PC-3 (cell line): Measurements from ENCODE around the gene GJD3. TPM values are rescaled to one million over a fixed set of nuclear protein-coding genes. Genes with fewer than 3 reads are reported as not detected.

Source experiments
- ATAC-seq: fragments of 200-7000 bp; cut with Tn5 transposase; 2 replicates; pipeline ENCODE4 v1.9.1; 2020; ENCODE audit warnings: mild to moderate bottlenecking, moderate library complexity
- BruUV-seq: library from RNA; stranded (reverse); fragments of 400-500 nt; replicated peaks from 2 replicates; lab custom pipeline; 2021; lab: Mats Ljungman, UMichigan
- CTCF ChIA-PET: fragments of 300-600 bp; sonication (Branson Sonifier 250); formaldehyde crosslinking; loops from one replicate; lab custom pipeline; 2022; ENCODE audit warnings: antibody characterized with exemption; lab: Charles Lee
- POLR2A ChIA-PET: fragments of 300-600 bp; sonication (Branson Sonifier 250); formaldehyde crosslinking; loops from one replicate; lab custom pipeline; 2022; ENCODE audit warnings: antibody characterized with exemption; ENCODE audit not compliant: unreplicated experiment; lab: Charles Lee
- DNase-seq: peaks from one replicate; pipeline ENCODE4 v3.0.0-alpha.2; 2015
- H2AFZ ChIP-seq: fragments of 300-600 bp; sonication (generic); 2 replicates; pipeline ENCODE4 v1.6.0; 2016; ENCODE audit warnings: antibody characterized with exemption, low read length
- H3F3A ChIP-seq: fragments of 300-600 bp; sonication (generic); one replicate; pipeline ENCODE4 v1.6.0; 2017; ENCODE audit warnings: antibody characterized with exemption, low read length, control low read depth, mild to moderate bottlenecking; ENCODE audit not compliant: unreplicated experiment
- H3K27ac ChIP-seq: fragments of 300-600 bp; sonication (generic); 2 replicates; pipeline ENCODE4 v1.5.1; 2016; ENCODE audit warnings: mild to moderate bottlenecking, low read length
- H3K27me3 ChIP-seq: fragments of 300-600 bp; sonication (generic); 2 replicates; pipeline ENCODE4 v1.6.1; 2016; ENCODE audit warnings: low read length, mixed read lengths
- H3K36me3 ChIP-seq: fragments of 300-600 bp; sonication (generic); 2 replicates; pipeline ENCODE4 v1.6.1; 2016; ENCODE audit warnings: low read depth, mixed run types, low read length, mixed read lengths
- H3K4me1 ChIP-seq: fragments of 300-600 bp; sonication (generic); 2 replicates; pipeline ENCODE4 v1.5.1; 2016; ENCODE audit warnings: low read length; ENCODE audit not compliant: insufficient read depth
- H3K4me2 ChIP-seq: fragments of 300-600 bp; sonication (generic); 2 replicates; pipeline ENCODE4 v1.6.0; 2016; ENCODE audit warnings: low read length
- H3K4me3 ChIP-seq: fragments of 300-600 bp; sonication (generic); 2 replicates; pipeline ENCODE4 v1.5.1; 2016; ENCODE audit warnings: mild to moderate bottlenecking, low read length, mixed read lengths
- H3K79me2 ChIP-seq: fragments of 300-600 bp; sonication (generic); 2 replicates; pipeline ENCODE4 v1.6.1; 2017; ENCODE audit warnings: low read length, mixed read lengths
- H3K9ac ChIP-seq: fragments of 300-600 bp; sonication (generic); 2 replicates; pipeline ENCODE4 v1.6.0; 2016; ENCODE audit warnings: mild to moderate bottlenecking, low read length
- H3K9me2 ChIP-seq: fragments of 300-600 bp; sonication (generic); replicated peaks from 2 replicates; pipeline ENCODE4 v1.6.1; 2016; ENCODE audit warnings: mixed run types, low read length, mixed read lengths
- H3K9me3 ChIP-seq: fragments of 300-600 bp; sonication (generic); 2 replicates; pipeline ENCODE4 v1.6.1; 2016; ENCODE audit warnings: low read length, mixed read lengths
- H4K20me1 ChIP-seq: fragments of 300-600 bp; sonication (generic); 2 replicates; pipeline ENCODE4 v1.6.1; 2016; ENCODE audit warnings: low read length, mixed read lengths
- EZH2 ChIP-seq: fragments of 300-600 bp; sonication (generic); IDR thresholded peaks from one replicate; pipeline ENCODE4 v1.6.1; 2017; ENCODE audit warnings: antibody characterized with exemption, mild to moderate bottlenecking, low read length; ENCODE audit not compliant: unreplicated experiment
- EZH2phosphoT487 ChIP-seq: fragments of 300-600 bp; sonication (generic); IDR thresholded peaks from 2 replicates; pipeline ENCODE4 v1.6.1; 2018; ENCODE audit warnings: mild to moderate bottlenecking, antibody characterized with exemption, low read length, borderline replicate concordance
- intact Hi-C: fragments of 100-400 bp; cut with micrococcal nuclease; formaldehyde crosslinking; loops from 2 replicates; pipeline ENCODE4 v1.9.0; 2023
- total RNA-seq: library from RNA; depleted of rRNA; stranded (reverse); fragments of >200 nt; gene quantifications from 2 replicates; pipeline ENCODE4 v1.2.3, GENCODE V29; 2014
- TF ChIP-seq, protein P1 (sequence below): fragments of 300-600 bp; sonication (generic); conservative IDR thresholded peaks from 2 replicates; pipeline ENCODE4 v1.5.1; 2017; ENCODE audit warnings: antibody characterized with exemption, low read depth, mild to moderate bottlenecking, low read length

The GJD3 gene
- total RNA-seq, 1 experiment from 2014 or later, result not detected

DNA sequence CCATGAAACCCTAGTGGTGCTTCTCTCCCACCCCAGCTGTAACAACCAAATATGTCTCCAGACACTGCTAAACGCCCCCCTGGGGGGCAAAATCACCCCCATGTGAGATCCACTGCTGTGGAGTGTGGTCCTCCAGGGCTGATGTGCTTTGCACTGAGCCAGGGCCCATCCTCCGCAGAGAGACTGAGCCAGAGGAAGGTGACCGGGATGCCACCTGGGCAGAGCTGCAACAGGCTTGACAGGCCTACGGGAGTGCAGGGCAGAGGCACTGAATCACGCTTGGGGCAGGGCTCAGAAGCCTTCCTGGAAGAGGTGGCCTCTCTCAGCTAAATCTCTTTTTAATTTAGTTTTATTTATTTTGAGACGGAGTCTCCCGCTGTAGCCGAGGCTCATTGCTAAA is 4.4 kb downstream of the GJD3 start:
- ATAC-seq (no peak), DNase-seq (no peak)
- no peak overlapping the region for H3K4me3 ChIP-seq
- H3K9ac ChIP-seq, result no peak overlapping the region
- H3K4me2 ChIP-seq, result no peak overlapping the region
- ChIA-PET POLR2A (no interaction called here), CTCF (no interaction called here)
- H3K27ac ChIP-seq, result no peak overlapping the region
- TF ChIP-seq EZH2phosphoT487 (no peak), EZH2 (no peak)
- TF ChIP-seq, protein P1, sequence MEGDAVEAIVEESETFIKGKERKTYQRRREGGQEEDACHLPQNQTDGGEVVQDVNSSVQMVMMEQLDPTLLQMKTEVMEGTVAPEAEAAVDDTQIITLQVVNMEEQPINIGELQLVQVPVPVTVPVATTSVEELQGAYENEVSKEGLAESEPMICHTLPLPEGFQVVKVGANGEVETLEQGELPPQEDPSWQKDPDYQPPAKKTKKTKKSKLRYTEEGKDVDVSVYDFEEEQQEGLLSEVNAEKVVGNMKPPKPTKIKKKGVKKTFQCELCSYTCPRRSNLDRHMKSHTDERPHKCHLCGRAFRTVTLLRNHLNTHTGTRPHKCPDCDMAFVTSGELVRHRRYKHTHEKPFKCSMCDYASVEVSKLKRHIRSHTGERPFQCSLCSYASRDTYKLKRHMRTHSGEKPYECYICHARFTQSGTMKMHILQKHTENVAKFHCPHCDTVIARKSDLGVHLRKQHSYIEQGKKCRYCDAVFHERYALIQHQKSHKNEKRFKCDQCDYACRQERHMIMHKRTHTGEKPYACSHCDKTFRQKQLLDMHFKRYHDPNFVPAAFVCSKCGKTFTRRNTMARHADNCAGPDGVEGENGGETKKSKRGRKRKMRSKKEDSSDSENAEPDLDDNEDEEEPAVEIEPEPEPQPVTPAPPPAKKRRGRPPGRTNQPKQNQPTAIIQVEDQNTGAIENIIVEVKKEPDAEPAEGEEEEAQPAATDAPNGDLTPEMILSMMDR, result no peak
- intact Hi-C loops, result no loop called here
- H3K36me3 ChIP-seq, result no peaks in the 10 kb centered on the region; the same call in 1 of the 2 replicates
- H3K4me1 ChIP-seq, result no peaks in the 10 kb centered on the region
- no peaks in the 10 kb centered on the region for H3K9me2 ChIP-seq
- no peaks in the 10 kb centered on the region for H3K27me3 ChIP-seq
- H3K79me2 ChIP-seq, result no peaks in the 10 kb centered on the region
- no peak overlapping the region for H2AFZ ChIP-seq
- no peaks in the 10 kb centered on the region for H3F3A ChIP-seq
- no peaks in the 10 kb centered on the region for H4K20me1 ChIP-seq
- no peaks in the 10 kb centered on the region for H3K9me3 ChIP-seq
- BruUV-seq, result no TSS peak

DNA sequence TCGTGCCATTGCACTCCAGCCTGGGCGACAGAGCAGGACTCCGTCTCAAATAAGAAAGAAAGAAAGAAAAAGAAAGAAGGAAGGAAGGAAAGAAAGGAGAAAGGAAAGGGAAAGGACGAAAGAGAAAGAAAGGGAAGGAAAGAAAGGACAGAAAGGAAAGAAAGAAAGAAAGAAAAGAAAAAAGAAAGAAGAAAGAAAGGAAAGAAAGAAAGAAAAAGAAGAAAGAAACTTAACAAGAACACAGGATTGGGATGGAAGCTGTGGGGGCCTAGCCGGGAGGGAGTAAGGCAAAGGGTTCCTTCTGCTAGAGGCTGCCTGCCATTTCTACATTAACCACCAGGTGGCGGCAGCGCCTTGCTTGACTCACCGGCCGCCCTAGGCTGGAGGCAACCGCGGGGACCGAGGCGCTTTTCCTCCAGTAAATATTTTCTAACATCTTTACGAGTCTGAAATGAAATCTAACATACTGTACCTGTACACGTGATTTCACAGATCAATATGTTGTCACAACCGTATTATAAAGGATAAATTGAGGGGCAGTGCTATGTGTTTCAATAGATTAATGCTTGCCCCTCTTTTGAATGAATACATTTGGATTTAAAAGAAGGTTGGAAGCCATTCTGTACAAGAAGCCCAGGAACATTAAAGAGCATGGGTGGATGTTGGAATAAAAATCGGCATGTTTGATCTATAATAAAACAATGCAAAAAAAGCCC is 6.1 kb downstream of the GJD3 start:
- BruUV-seq, result no TSS peak
- CTCF ChIA-PET, result interaction anchor here (0.5 to 0.7 kb wide), 2 partner anchors 40 to 1326 kb away, joined by 4 to 5 read pairs; no protein-coding TSS in a partner anchor
- H2AFZ ChIP-seq, result peak overlapping the region; percentile 85
- no peaks in the 10 kb centered on the region for H3F3A ChIP-seq
- no peaks in the 10 kb centered on the region for H3K79me2 ChIP-seq
- no peak for TF ChIP-seq EZH2phosphoT487
- TF ChIP-seq, protein P1, result peak; percentile 81
- no peak for TF ChIP-seq EZH2
- H3K36me3 ChIP-seq, result no peaks in the 10 kb centered on the region; the same call in 1 of the 2 replicates
- intact Hi-C loops, result loop anchor here (1.0 to 2.0 kb wide), 2 partner anchors 55 to 58 kb away; partner anchors contain the start of gene TOP2A
- H3K4me1 ChIP-seq, result no peaks in the 10 kb centered on the region
- H3K9me2 ChIP-seq, result no peaks in the 10 kb centered on the region
- no peaks in the 10 kb centered on the region for H4K20me1 ChIP-seq
- H3K27me3 ChIP-seq, result no peaks in the 10 kb centered on the region
- ATAC-seq (peak; percentile 70), DNase-seq (peak; percentile 87)
- H3K27ac ChIP-seq, result no peak overlapping the region
- peak overlapping the region; percentile 86 for H3K4me2 ChIP-seq
- H3K9me3 ChIP-seq, result no peaks in the 10 kb centered on the region
- H3K4me3 ChIP-seq, result peak overlapping the region; percentile 59
- H3K9ac ChIP-seq, result no peak overlapping the region
- POLR2A ChIA-PET, result interaction anchor here (0.7 kb wide), 1 partner anchor 37 kb away, joined by 3 read pairs; no protein-coding TSS in a partner anchor
